Stimulated activated CD8-positive, alpha-beta memory T cell treated with anti-CD3 and anti-CD28 coated beads, Interleukin-7, amount 100 ng/mL, for 24 hours (primary cell): ENCODE data around the gene HIP1.
A peak's percentile ranks its signal among the peaks of the same experiment; 100 is the strongest.
"Not testable (repeated sequence)": the region's sequence is repeated elsewhere in the genome, so short reads cannot be mapped to it uniquely, and the experiment has no call there.

Experiments used
- DNase-seq: peaks from one replicate; pipeline ENCODE4 v3.0.0-alpha.2; 2020; ENCODE audit warnings: low read depth

Gene HIP1

DNA sequence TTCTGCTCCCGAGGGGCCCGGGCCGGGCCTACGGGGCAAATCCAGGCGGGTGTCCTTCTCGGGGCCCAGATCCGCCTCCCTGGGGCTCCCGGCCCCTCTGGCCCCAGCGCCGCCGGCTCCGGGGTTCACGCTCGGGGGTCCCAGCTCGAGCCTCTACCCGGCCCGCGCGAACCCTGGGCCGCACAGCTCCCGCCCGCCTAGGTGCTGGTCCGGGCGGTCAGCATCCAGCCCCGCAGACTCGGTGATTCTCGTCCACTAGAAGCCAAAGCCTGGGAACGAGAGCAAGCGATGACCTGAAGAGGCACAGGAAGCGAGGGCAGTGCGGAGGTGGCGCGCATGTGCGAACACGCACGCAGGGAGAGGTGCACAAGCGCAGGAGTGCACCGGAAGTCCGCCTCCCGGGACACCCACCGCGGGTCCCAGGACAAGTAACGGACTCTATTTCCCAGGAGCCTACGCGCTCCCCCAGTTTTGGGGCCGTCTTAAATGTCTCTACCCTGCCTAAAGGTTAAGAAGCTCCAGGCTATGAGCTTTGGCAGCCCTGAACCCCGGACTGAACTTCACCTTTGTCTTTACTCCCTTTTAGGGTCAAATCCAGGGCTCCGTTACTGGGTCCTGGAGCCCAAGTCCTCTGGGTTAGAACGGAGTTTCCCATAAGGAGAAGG is 252.6 kb downstream of the HIP1 start, which contains the start of gene POM121C:
Gene POM121C, minus strand, starts transcription at position 321 of the 665 bp plus-strand sequence. CDS start 44,803 bp downstream, outside the sequence.
- DNase-seq: peak; percentile 77

DNA sequence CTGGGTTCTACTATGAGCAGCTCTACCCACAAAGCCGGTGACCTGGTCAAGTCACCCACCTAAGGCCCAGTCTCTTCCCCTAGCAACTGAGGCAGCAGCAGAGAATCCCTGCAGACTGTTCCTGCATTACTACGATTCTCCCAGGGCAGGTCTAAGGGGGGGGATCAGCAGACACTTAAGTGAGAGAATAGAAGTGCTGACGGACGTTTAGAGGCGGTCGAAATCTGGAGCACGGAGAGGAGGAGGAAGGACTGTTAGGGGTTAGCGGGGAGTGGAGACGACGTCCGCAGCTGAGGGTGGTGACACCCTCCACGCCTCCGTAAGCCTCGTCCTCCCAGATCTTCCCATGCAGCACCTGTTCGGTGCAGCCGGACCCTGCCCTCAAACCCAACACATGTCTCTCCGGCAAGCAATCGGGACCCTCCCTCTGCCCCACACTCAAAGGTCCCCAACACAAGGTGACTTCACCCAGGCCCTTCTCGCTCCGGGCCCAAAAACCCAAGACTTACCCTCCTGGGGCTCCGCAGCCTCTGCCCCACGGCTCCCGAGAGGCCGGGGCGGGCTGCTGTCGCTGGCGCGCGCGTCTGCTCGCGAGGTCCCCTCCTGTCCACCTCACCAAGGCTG is 253.3 kb downstream of the HIP1 start:
- DNase-seq: not testable (repeated sequence)
